ENCODE measurements around the gene BCAS3.

The BCAS3 gene

GRCh38 chr17:60743799-60744198 lies 66.1 kb downstream of the BCAS3 start (continued):
- TF ChIP-seq OSR1 (CRISPR knock-in tag; IDR thresholded peaks at IDR 0.05), result no peak

- peak; percentile 79 for ATAC-seq
Measured at GRCh38 chr17:60744355-60744966, 66.8 kb downstream of the BCAS3 start.

GRCh38 chr17:60745544-60745943 lies 67.9 kb downstream of the BCAS3 start:
- no peak for ATAC-seq
- TF ChIP-seq PPARA (CRISPR knock-in tag; IDR thresholded peaks at IDR 0.05; ENCODE audit: borderline replicate concordance) (no peak), SNAI2 (CRISPR knock-in tag; IDR thresholded peaks at IDR 0.05) (no peak), ARNTL (CRISPR knock-in tag; IDR thresholded peaks at IDR 0.05; ENCODE audit: borderline replicate concordance, low read depth) (no peak), TCF4 (CRISPR knock-in tag; IDR thresholded peaks at IDR 0.05; ENCODE audit: borderline replicate concordance) (no peak), PATZ1 (CRISPR knock-in tag; IDR thresholded peaks at IDR 0.05; ENCODE audit: borderline replicate concordance) (no peak), GLIS3 (CRISPR knock-in tag; IDR thresholded peaks at IDR 0.05) (no peak), CSRNP3 (CRISPR knock-in tag; IDR thresholded peaks at IDR 0.05) (no peak), OSR1 (CRISPR knock-in tag; IDR thresholded peaks at IDR 0.05) (no peak), ZFP30 (CRISPR knock-in tag; IDR thresholded peaks at IDR 0.05) (no peak), TOX (CRISPR knock-in tag; IDR thresholded peaks at IDR 0.05; ENCODE audit: borderline replicate concordance) (no peak), TSHZ2 (CRISPR knock-in tag; IDR thresholded peaks at IDR 0.05) (no peak), ISL1 (CRISPR knock-in tag; IDR thresholded peaks at IDR 0.05) (no peak), ZC3H10 (CRISPR knock-in tag; IDR thresholded peaks at IDR 0.05) (no peak), POU6F1 (CRISPR knock-in tag; IDR thresholded peaks at IDR 0.05; ENCODE audit: borderline replicate concordance, low read depth) (no peak), CREB5 (CRISPR knock-in tag; IDR thresholded peaks at IDR 0.05; ENCODE audit: low read depth) (no peak), BACH2 (CRISPR knock-in tag; IDR thresholded peaks at IDR 0.05; ENCODE audit: borderline replicate concordance) (no peak), ZNF565 (CRISPR knock-in tag; conservative IDR thresholded peaks at IDR 0.05; ENCODE audit: low read depth) (no peak)

More at GRCh38 chr17:60744355-60744966, 66.8 kb downstream of the BCAS3 start:
- TF ChIP-seq POU6F1 (CRISPR knock-in tag; IDR thresholded peaks at IDR 0.05; ENCODE audit: borderline replicate concordance, low read depth) (no peak), RARB (CRISPR knock-in tag; IDR thresholded peaks at IDR 0.05) (no peak), CSRNP3 (CRISPR knock-in tag; IDR thresholded peaks at IDR 0.05) (no peak), ESRRG (CRISPR knock-in tag; IDR thresholded peaks at IDR 0.05) (no peak), ZNF8 (CRISPR knock-in tag; IDR thresholded peaks at IDR 0.05) (no peak), OSR1 (CRISPR knock-in tag; IDR thresholded peaks at IDR 0.05) (no peak), ARNTL (CRISPR knock-in tag; IDR thresholded peaks at IDR 0.05; ENCODE audit: borderline replicate concordance, low read depth) (no peak)
